ENCODE data around the gene LPCAT4.

- TF ChIP-seq POLR2A (IDR thresholded peaks at IDR 0.05) (no peak), EP300 (IDR thresholded peaks at IDR 0.05) (no peak)
- TF ChIP-seq, protein P1, sequence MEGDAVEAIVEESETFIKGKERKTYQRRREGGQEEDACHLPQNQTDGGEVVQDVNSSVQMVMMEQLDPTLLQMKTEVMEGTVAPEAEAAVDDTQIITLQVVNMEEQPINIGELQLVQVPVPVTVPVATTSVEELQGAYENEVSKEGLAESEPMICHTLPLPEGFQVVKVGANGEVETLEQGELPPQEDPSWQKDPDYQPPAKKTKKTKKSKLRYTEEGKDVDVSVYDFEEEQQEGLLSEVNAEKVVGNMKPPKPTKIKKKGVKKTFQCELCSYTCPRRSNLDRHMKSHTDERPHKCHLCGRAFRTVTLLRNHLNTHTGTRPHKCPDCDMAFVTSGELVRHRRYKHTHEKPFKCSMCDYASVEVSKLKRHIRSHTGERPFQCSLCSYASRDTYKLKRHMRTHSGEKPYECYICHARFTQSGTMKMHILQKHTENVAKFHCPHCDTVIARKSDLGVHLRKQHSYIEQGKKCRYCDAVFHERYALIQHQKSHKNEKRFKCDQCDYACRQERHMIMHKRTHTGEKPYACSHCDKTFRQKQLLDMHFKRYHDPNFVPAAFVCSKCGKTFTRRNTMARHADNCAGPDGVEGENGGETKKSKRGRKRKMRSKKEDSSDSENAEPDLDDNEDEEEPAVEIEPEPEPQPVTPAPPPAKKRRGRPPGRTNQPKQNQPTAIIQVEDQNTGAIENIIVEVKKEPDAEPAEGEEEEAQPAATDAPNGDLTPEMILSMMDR (IDR thresholded peaks at IDR 0.05), result no peak
These were observed 18.2 kb downstream of the LPCAT4 start for GRCh38 chr15:34348735-34349300.

Measured in upper lobe of left lung (tissue), 4 donors.